ENCODE data around the gene ELFN2.

The ELFN2 gene

GRCh38 chr22:37412495-37413250 lies 14.6 kb downstream of the ELFN2 start:
- in situ Hi-C loops (cut with HindIII; ENCODE audit: low sequenced_read_pairs) = no loop called here

GRCh38 chr22:37411655-37412054 lies 15.6 kb downstream of the ELFN2 start:
- in situ Hi-C loops (cut with HindIII; ENCODE audit: low sequenced_read_pairs) = no loop called here

- in situ Hi-C loops (cut with HindIII; ENCODE audit: low sequenced_read_pairs) = no loop called here
These were observed 16.9 kb downstream of the ELFN2 start for GRCh38 chr22:37410174-37411055.

GRCh38 chr22:37409459-37410050 lies 17.7 kb downstream of the ELFN2 start:
- in situ Hi-C loops (cut with HindIII; ENCODE audit: low sequenced_read_pairs) = no loop called here

DNA sequence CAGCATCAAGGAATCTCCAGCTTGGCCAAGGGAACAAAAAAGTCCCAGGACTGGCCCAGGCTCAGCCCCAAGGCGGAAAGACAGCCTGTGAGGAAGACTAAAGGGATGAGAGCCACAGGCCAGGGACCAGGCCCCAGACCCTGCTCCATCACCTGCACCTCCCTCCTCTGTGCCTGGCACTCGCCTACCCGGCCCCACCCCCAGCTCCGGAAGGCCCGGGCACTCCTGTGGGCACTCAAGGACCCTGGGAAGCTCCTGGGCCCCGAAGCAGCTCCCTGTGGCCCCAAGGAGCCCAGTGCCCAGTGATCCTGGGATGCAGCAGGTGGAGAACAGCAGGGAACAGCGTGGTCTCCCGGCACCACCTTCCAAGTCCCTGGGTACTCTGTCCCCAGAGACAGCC lies 18.2 kb downstream of the ELFN2 start:
- in situ Hi-C loops (cut with HindIII; ENCODE audit: low sequenced_read_pairs) = no loop called here

GRCh38 chr22:37407856-37408255 lies 19.4 kb downstream of the ELFN2 start:
- in situ Hi-C loops (cut with HindIII; ENCODE audit: low sequenced_read_pairs) = no loop called here

GRCh38 chr22:37406441-37407235 lies 20.6 kb downstream of the ELFN2 start:
- in situ Hi-C loops (cut with HindIII; ENCODE audit: low sequenced_read_pairs) = no loop called here

DNA sequence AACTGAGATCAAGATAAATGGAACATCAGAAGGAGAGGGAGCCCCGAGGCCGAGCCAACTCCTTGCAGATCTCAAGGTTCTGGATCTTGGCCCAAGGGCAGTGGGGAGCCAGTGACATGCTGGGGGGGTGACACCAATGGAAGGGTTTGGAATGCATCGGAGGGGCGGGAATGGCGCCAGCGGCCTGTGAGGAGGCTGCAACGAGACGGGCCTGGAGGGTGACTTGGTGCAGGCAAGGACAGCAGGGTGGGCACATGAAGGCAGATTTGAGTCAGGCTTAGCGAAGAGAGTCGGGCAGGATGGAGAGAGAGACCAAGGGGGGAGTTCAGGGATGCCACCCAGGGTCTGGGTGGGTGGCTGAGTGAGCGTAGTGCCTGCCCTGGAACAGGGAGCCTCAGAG lies 23.2 kb downstream of the ELFN2 start:
- in situ Hi-C loops (cut with HindIII; ENCODE audit: low sequenced_read_pairs) = no loop called here

- in situ Hi-C loops (cut with HindIII; ENCODE audit: low sequenced_read_pairs) = no loop called here
These were observed 23.9 kb downstream of the ELFN2 start for GRCh38 chr22:37403267-37403960.

DNA sequence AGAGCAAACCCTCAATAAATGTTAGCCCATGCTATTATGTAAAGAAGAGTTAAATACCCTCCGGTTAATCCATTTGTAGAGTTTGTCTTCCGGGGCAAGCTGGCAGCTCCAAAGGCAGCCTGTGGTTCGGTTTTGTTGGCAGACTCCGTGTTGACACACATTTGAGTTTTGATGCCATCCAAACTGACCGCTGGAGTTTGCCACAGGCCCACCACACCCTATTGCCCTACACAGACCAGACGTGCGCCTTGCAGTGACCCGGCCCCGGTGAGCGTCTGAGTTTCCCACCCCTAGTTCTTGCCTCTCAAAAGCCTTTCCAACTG lies 25.1 kb downstream of the ELFN2 start:
- in situ Hi-C loops (cut with HindIII; ENCODE audit: low sequenced_read_pairs) = no loop called here

DNA sequence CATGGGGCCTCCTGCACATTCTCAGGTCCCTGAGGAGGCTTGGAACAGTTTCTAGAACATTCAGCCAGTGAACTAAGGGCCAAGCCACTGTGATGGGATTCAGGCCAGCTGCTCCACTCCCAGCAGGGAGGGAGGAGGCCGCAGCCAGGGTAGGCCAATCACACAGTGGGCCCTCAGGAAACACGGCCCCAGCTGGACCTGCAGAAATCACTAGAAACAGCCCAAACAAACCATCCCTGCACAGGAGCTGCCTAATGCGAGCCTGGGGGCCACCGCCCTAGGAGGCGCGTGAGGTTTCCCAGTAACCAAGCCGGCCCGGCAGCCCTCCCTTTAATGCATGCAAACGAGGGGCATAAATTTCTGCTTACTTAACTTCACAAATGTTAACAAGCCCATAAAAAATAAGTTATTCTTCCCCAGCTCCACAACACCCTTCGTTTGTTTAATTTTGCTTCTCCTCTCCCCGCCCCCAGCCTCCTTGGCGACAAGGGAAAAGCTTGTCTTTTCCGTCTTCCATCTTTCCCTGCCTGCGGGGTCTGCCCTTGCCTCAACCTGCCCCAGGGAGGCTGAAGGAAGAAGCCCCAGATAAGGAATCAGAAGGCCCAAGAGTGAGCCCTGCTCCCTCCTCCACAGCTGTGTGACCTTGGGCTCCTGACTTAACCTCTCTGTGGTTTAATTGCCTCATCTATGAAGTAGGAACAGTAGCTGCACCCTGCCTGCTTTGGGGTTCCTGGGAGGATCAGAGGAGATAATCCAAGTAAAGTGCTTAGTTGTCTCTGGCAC lies 25.7 kb downstream of the ELFN2 start:
- in situ Hi-C loops (cut with HindIII; ENCODE audit: low sequenced_read_pairs) = no loop called here

GRCh38 chr22:37400719-37401118 lies 26.6 kb downstream of the ELFN2 start:
- in situ Hi-C loops (cut with HindIII; ENCODE audit: low sequenced_read_pairs) = no loop called here

GRCh38 chr22:37399457-37399856 lies 27.8 kb downstream of the ELFN2 start:
- in situ Hi-C loops (cut with HindIII; ENCODE audit: low sequenced_read_pairs) = loop anchor here (5.0 kb wide), 1 partner anchor 77 kb away; no protein-coding TSS in a partner anchor

DNA sequence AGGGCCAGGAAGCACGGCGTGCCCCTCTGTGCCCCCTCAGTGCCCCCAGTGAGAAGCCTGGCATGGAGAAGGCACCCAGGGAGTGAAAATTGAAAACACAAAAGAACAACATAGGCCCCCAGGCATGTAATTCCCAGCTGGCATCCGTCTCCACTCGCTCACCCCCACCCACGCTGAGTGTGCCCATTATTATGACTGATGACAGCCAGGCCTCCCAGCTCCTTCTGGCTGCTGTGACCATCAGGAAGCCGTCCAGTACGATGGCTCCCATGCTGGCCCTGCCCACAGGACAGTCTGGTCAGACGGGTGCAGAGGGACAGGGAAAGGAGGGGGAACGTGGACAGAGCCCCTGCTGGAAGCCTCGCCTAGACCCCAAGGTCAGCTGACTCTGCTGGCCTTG lies 30.1 kb downstream of the ELFN2 start:
- in situ Hi-C loops (cut with HindIII; ENCODE audit: low sequenced_read_pairs) = loop anchor here (5.0 kb wide), 1 partner anchor 75 kb away; no protein-coding TSS in a partner anchor

DNA sequence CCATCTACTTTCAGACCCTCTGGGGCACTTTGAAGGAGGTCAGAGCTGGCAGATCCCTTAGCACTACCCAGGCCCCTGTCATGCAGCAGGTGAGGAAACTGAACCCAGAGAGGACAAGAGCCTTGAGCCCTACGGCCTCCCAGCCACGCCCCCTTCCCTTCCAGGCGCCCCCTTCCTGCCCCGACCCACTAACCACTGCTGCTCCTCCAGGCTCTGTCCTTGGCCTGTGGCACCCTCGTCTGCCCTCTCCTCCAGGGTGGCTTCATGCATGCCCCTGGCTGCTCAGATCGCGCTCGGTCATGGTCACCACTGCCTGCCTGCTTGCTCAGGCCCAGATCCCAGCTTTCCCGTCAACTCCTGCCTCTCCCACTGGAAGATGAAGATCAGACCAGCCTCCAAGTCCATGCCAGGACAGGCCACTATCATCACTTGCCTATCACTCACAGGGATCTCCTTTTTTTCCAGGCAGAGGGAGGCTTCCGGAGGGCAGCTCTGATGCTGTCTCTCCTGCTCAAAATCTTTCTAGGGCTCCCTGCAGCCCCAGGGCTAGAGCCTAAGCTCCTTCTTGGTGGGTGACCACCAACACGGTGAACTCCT lies 30.7 kb downstream of the ELFN2 start:
- in situ Hi-C loops (cut with HindIII; ENCODE audit: low sequenced_read_pairs) = loop anchor here (5.0 kb wide), 1 partner anchor 74 kb away; no protein-coding TSS in a partner anchor

GRCh38 chr22:37394341-37394740 lies 32.9 kb downstream of the ELFN2 start:
- in situ Hi-C loops (cut with HindIII; ENCODE audit: low sequenced_read_pairs) = loop anchor here (5.0 kb wide), 1 partner anchor 53 kb away; no protein-coding TSS in a partner anchor

- in situ Hi-C loops (cut with HindIII; ENCODE audit: low sequenced_read_pairs) = loop anchor here (5.0 kb wide), 1 partner anchor 54 kb away; no protein-coding TSS in a partner anchor
These were observed 33.5 kb downstream of the ELFN2 start for GRCh38 chr22:37393746-37394145.

DNA sequence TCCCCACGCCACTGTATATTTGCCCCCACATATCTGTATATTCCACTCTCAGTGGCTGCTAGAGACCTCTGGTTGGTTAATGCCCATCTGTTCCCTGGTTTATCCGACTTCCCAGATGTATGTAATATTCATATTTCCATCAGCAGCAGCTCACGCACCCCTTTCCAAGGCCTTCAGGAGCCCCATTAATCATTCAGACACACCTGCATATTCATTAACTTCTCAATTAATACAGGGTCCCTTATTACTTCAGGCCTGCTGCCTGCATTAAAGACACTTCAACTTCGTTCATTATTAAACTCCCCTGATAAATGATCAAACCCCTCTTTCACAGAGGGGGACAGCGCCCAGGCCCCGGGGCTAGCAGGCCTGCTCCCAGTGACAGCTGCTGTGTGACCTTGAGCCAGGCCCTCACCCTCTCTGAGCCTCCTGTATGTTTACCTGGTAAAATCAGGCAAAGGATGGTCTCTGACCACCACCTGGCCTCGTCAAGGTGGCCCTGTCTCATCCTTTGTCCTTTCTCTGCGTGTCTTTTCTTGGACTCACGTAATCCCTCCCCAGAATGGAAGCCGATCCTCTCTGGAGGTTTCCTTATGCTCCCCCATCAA lies 34.5 kb downstream of the ELFN2 start:
- in situ Hi-C loops (cut with HindIII; ENCODE audit: low sequenced_read_pairs) = loop anchor here (5.0 kb wide), 1 partner anchor 54 kb away; no protein-coding TSS in a partner anchor
